Right hindlimb (tissue), 1 donor: ENCODE data around the gene ILK.

Experiments used
- DNase-seq: peaks from one replicate; pipeline ENCODE4 v3.0.0-alpha.2; 2018

Gene ILK

GRCh38 chr11:6638429-6638828, 34.9 kb downstream of the ILK start:
- no peak for DNase-seq

DNA sequence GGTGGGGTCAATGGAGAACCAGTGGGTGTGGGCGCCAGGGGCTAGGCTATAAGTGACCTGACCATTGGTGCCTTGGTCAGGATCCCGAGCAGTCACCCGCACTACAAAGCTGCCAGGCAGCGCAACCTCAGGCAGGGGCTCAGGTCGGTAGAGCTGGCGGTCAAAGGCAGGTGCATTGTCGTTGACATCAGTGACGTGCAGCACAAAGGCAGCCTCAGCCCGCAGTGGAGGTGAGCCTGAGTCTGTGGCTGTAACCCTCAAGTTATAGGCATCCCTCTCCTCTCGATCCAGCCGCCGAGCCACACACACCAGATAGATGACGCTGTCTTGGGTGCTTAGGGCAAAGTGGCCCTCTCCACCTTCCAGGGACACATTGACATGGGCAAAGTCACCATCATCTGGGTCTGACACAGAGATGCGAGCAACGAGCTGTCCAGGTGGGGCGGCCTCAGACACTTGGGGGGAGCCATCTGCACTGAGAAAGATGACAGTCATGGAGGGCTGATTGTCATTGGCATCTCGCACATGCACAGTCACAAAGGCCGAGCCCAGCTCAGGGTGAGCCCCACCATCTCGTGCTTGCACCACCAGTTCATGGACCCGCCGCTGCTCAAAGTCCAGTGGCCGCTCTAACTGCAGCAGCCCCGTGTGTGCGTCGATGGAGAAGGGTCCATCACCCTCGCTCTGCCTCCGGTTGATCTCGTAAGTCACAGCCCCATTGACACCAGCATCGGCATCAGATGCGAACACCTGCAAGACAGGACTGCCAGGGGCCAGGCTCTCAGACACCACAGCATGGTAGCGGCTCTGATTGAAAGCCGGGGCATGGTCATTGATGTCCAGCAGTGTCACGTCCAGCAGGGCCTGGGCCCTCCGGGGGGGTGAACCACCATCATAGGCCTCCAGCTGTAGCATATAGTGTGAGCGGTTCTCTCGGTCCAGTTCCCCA, 36.7 kb downstream of the ILK start:
- DNase-seq: no peak

DNA sequence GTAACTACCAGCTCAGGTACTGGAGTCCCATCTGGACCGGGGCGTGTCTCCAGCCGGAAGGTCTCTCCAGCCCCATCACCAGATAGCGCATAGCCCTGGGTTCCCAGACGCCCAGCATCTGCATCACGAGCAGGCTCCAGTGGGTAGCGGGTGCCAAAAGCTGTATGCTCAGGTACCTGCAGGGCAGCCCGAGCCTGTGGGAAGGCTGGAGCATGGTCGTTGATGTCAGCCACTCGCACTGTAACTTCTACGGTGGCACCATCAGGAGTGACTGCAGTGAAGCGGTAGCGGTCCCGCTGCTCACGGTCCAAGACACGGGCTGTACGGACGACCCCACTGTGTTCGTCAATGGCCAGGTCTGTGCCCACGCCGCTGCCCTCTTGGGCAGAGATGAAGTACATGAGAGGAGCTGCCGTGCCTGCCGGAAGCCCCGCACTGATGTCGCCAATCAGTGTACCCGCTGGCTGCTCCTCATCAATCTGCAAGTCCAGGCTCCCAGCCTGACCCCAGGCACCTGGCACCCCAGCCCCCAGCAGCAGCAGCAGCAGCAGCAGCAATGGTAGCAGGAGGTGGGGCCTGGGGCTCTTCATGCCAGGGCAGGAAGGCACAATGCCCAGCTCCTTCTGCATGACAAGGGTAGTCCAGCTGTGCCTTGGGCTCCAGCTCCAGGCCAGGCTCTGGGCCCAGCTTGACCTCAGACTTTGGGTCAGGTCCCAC, 37.6 kb downstream of the ILK start:
- DNase-seq: no peak

GRCh38 chr11:6642957-6643356, 39.4 kb downstream of the ILK start:
- no peak for DNase-seq

GRCh38 chr11:6646071-6646470, 42.5 kb downstream of the ILK start:
- peak; percentile 89 for DNase-seq

GRCh38 chr11:6646576-6646917, 43.0 kb downstream of the ILK start:
- DNase-seq: peak; percentile 95

- peak; percentile 82 for DNase-seq
These were observed 43.5 kb downstream of the ILK start for GRCh38 chr11:6646918-6647679.

DNA sequence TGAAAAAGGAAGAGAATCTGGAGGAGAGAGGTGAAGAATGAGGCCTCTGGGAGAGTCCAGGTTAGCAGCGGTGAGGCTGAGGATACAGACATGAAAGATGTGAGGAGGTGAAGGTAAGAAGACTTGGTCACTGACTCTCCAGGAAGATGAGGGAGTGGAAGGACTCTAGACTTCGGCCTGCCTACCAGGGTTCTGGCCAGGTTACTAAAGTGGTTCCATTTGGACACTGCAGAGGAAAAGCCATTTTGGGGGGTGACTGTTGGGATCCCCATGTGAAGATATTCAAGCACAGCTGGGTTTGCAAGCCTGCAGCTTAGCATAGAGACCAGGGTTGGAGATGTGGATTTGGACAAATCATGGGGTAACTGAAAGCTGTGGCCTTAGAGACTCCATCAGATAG, 44.3 kb downstream of the ILK start:
- no peak for DNase-seq

- no peak for DNase-seq
These were observed 44.9 kb downstream of the ILK start for GRCh38 chr11:6648501-6648900.

DNA sequence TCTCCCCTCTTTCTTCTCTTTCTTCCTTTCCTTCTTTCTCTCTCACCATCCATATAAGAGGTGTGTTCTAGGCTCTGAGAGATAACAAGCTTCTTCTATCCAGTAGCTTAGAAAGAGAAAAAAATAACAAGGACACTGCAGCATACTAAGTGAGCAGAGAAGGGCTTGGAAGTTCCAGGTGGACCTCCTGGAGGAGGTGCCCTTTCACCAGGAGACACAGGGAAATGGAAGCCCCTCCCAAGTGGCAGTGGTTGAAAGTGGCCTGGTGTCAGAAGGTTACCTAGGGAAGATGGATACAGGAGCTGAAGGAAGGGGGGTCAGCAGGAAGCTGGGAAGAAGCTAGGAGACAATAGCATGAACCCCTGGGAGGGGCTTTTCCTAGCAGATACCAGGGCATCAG, 46.5 kb downstream of the ILK start:
- no peak for DNase-seq

- no peak for DNase-seq
These were observed 47.4 kb downstream of the ILK start for GRCh38 chr11:6650980-6651379.

DNA sequence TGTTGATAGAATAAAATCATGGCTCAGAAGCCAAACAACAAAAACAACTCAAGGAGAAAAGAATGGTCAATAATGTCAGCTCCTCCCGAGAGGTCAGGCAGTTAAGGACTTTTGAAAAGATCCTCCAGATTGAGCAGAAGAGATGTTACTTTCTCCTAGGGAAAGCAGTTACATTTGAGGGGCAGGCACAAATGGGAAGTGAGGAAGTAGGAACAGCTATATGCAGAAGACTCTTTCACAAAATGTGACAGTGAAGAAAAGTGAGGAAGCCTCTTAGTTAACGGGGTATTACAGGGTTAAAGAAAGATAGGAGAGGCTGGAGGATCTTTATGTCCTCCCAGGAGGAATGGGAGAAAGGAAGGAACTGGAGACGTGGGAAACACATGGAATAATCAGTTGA, 48.6 kb downstream of the ILK start:
- no peak for DNase-seq

- DNase-seq: no peak
These were observed 49.5 kb downstream of the ILK start for GRCh38 chr11:6653097-6653496.

DNA sequence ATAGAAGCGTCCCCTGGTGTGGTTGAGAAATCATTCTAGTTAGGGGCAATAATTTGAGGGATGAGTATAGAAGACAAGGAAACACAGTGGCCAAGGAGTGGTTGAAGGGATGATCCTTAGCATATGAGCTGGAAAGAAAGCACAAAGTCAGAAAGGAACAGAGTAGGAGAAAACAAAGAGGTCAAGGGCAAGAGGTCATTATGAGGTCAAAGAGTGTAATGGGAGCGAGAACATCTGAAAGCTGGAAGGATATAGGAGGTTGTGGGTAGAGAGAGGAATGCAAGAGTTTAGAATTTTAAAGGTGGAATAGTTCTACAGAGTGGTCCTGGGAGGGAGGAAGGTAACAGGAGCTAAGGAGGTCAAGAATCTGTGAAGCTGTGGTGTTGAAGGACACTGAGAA, 50.1 kb downstream of the ILK start:
- DNase-seq: no peak

- DNase-seq: no peak
These were observed 50.9 kb downstream of the ILK start for GRCh38 chr11:6654281-6655019.

GRCh38 chr11:6655020-6655789, 51.6 kb downstream of the ILK start:
- peak; percentile 69 for DNase-seq

DNA sequence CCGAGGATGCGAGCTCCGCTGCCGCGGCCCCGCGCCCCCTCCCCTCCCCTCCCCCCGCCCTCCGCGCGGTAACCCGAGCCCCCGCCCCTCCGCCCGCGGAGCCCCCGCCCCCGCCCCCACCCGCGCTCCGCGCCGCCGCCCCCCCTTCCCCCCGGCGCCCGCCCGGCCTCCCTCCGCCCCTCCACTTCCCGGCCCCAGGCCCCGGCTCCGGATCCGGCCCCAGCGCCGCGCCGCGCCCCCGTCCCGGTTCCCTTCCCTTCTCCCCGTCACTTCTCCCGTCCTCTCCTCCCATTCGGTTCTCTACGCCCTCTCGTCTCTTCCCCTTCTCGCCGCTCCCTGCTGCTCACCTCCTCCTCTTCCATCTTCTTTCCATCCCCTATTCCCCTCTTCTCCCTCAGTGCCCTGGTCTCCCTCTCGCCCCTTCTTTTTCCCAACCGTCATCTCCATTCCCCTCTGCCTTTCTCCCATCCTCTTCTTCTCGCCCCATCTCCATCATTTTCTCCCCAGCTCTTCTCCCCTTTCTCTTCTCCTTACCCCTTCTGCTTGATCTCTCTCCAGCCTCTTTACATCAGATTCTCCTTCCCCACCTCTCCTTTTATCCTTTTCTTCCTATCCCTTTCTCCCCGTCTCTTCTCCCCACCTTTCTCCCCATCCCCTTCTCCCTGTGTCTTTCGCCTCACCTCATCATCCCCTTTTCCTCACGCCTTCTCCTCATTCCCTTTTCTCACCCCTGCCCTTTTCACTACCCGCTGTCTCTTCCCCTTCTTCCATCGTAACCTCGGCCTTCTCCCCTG, 52.4 kb downstream of the ILK start, which contains the start of gene DCHS1:
Gene DCHS1, minus strand, starts transcription at position 20 of the 794 bp plus-strand sequence. CDS start 14,196 bp downstream, outside the sequence.
- peak; percentile 80 for DNase-seq

- DNase-seq: no peak
These were observed 53.0 kb downstream of the ILK start for GRCh38 chr11:6656584-6656915.

- DNase-seq: no peak
These were observed 53.4 kb downstream of the ILK start for GRCh38 chr11:6656936-6657335.

DNA sequence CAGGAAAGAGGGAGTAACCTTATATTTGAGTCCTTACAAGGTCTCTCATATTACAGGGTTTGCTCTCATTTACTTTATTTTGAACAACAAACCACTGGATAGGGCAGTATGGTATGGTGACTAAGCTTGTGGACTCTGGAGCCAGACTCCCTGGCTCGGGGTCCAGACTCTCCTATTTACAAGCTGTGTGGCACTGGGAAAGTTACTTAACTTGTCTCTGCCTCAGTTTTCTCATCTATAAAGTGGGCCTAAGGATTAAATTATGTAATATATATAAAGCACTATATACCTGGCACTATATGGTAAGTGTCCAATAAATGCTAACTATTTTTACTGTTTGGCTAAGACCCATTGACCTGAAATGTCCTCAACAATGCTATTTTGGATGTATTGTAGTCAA, 53.8 kb downstream of the ILK start:
- no peak for DNase-seq

- no peak for DNase-seq
These were observed 55.1 kb downstream of the ILK start for GRCh38 chr11:6658647-6659046.
